ENCODE measurements around the gene SEMA6A.

Gene SEMA6A

DNA sequence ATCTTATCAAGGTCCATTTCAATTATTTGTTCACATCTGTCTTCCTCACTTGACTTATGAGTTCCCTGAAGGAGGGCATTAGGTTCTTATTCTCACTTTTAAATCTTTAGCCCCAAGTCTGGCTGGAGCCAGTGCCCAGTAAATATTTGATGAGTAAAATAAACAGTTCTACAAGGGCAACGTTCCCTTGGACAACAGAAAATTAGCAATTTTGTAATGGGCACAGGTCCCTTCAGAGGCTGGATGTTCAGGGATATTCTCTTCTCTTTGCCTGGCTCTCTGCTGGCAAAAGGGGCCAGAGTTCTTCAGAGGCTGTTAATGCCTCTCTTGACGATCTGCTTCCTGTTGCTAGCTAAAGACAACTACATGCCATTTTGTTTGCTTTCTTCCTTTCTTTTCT, 149.7 kb downstream of the SEMA6A start:
- no peak for DNase-seq

DNA sequence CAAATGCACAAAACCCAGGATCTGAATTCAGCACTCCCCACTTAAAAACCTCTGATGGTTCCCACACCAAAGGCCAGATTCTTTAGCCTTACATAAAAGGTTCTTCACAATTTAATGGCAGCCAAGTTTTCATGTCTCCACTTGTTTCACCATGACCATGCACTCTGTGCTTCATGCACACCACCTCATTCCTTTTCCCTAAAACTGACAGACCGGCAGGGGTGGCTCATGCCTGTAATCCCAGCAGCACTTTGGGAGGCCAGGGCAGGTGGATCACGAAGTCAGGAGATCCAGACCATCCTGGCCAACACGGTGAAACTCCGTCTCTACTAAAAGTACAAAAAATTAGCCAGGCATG, 150.4 kb downstream of the SEMA6A start:
- DNase-seq: no peak

DNA sequence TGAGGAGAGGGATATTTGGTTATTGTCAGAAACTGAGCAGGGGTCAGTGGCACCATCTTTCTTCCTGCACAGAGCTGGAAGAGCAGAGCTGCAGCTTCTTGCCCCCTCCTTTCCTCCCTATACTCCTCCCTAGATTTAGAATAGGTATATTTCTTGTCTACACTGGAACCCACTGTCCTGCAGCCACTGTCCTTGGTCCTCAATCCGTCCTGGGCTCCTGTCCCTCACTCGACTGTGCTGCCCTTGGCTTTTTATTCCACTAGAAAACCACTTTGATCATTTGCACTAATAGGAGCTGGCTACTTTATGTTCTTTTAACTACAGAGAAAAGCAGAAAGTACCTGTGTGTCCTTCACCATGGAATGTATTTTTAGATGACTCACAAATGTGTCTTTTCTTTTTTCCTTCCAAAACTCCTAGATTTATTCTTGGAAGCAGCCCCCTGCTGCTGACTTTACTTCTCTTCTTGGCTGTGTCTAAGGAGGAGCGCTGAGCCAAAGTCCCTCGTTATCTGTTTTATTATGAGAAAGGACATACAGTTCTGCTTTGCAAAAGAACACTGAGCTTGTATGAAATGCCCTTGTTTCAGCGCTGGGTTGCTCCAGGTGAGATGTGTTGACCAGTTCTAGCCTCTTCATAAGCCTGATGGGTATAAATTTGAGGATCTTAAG, 150.9 kb downstream of the SEMA6A start:
- DNase-seq: no peak

DNA sequence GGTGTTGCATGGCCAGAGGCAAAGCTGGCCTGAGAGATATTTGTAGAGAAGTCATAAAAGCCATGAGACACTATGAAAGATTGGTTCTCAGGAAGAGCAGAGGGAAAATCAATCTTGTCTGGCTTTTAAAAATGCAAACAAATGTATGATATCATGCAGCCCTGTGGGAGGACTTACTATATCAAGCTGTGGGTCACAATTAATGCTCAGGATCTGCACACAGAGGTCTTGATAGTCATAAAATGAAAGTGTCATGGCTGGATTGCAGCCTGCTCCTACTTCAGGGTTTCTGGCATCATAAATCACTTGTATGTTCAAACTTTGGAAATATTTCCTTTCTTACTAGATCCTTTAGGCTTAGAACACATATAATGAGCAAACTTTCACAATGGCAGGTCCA, 151.5 kb downstream of the SEMA6A start:
- DNase-seq: no peak

DNA sequence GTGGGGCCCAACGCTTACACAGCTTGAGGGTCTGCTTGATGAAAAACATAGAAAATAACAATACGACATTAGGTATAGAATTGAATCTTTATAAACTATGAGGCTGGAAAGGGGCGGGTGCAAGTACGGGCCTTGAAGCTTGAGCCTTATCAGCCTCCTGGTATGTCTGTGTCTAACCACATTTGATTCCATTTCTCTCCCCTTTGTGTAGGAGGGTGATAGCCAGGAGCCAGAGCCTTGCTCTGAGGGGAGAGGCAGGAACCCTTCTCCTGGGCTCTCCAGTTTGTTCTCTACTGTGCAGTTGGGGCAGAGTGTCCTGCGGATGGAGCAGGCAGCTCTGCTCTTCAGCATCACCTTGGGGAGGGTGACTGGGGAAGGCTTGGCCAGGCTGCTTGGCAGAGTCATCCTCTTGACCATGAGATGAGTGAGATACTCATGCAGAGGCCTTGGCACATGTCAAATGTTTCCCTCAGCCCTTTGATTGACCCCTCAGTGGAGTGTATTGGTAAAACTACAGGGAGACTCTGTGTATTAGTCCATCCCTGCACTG, 153.5 kb downstream of the SEMA6A start:
- no peak for DNase-seq

DNA sequence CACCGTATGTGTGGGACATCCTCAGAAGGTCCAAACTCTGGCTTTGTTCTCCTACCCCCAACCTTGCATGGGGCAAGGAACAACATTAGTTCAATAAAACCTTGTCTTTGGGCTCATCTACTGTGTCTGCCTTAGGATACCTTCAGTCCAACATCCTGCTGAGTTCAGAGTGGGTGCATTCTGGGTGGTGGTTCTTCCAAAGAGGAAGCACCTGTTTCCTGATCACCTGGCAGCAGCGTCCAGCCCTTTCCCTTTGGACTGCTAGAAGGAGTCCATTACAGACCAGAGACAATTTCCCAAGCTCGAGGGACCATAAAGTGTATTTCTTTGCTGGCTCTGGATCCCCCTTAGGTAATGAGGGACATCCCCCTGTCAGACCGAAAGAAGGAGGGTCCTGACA, 154.1 kb downstream of the SEMA6A start:
- no peak for DNase-seq

DNA sequence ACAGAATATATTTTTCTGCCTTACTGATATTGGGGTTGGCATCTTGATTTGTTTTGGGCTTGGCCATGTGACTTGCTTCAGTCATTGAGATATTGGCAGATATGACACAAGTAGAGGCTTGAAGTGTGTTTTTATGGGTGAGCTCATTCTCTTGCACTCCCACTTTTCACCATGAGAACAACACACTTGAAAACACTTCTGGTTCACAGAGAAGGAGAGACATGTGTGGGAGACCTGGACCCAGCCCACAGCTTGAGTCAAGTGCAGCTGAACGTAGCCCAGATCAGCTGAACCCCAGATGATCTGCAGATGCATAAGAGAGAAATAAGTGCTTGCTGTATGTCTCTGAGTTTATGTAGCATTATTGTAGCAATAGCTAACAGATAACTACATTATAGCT, 155.4 kb downstream of the SEMA6A start:
- DNase-seq: no peak

DNA sequence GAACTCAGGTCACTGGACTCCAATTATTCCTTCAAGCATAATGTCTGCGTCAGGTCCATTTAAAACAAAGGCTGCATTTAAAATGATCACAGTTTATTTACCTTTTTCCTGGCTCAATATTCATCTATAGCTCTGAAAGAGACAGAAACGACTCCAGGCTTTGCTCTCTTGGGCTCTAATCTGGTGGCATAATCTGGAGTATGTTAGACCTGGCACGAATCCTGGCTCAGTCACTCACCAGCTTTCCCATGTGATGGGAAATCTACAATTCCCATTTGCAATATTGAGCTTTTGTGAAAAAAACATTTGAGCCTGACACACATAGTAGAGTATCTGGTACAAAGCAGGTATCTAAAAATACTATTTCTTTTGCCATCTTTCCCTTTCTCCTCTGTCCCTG, 155.8 kb downstream of the SEMA6A start:
- no peak for DNase-seq

DNA sequence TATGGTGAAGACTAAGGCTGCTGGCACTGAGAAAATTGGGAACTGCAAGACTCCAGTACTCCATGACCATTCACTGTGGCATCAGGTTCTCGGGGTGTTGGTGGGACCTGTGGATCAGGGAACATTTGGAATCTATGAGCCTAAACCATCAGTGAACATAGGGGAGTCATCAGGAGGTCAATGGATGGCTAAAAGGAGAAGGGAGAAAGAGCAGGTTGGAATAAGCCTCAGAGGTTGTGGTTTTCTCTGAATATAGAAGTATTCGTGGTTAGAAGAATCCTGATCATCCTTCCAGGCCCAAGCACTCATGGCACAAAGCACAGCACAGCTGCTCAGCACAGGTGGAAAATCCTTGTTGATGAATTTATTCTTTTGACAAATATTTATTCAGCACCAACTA, 156.6 kb downstream of the SEMA6A start:
- DNase-seq: no peak

DNA sequence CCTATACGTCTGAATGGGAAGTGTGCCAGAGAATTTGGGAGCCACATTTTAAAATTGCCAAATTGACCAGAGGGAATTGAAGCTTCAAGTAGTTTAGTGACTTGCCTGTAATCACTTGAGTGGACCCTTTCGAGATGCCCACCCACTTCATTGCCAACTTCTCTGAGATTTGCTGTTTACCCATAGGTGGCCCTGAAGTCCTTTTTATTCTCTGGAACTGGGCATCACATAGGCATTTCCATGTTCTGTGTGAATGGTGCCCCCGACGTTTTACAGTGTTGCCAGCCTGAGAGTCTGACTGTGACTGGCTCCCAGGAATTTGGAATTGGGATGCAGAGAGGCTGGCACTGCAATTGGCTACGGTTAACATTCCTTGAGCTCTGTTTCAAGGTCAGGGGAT, 158.6 kb downstream of the SEMA6A start:
- DNase-seq: no peak

DNA sequence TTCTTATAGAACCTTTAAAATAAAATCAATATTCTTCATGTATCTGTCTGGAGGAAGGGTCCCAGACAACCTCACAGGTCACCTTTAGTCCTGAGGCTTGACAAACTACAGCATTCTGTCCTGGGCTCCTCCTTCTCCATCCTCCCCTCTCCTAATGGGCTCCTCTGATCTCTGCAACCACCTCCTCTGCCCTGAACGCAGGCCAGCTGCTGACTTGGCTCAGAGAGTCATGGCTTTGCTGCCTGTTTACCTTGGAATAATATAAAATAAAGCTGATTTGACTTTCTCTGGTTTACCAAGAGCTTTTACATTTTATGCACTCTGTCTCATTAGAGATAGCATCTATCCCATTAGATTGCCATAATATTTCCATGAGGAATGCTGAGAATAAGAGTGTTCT, 159.4 kb downstream of the SEMA6A start:
- no peak for DNase-seq

DNA sequence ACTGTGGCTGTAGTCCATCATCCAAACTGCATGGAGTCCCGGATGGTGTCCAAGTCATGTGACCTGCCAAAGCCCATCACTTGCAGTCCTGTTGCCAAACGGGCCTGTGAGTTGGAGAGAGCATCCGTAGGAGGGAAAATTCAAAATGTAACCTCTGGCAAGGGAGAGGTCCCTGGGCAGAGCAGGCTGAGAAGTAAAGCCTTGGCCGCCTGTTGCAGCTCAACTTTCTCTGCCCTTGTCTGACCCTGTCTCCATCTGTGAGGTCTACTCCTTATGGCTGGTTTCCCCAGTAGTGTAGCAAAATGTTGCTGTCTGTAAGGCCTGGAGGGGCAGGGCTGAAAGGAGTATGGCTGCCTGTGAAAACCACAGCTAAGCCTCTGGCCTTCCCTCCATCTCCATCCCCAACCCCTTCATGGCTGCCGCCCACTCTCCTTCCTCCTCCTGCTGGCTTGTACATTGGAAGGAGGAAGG, 163.5 kb downstream of the SEMA6A start:
- DNase-seq: no peak

DNA sequence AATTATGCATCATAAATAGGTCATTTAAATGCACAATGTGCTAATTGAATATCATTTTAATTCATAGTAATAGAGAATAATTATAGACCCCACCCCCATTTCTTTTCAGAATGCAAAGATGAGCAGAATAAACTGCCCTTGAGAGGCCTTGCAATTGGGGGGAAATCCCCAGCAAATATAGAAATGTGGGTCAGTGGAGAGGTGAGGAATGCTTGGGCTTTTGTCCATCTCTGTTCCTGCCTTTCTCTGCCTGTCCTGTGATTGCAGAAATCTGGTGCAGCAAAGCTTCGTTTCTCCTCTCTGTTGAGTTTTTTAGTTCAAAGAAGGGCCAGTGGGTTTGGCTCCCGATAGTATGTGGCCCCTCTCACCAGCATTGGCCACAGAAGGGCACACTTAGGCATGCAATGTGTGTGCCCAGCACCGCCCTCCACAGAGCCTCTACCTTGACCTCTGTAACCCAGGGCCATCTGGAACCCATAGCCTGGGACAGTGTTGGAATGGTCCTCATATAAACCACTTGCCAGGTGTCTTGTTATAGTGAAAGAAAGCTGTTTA, 164.2 kb downstream of the SEMA6A start:
- DNase-seq: no peak

DNA sequence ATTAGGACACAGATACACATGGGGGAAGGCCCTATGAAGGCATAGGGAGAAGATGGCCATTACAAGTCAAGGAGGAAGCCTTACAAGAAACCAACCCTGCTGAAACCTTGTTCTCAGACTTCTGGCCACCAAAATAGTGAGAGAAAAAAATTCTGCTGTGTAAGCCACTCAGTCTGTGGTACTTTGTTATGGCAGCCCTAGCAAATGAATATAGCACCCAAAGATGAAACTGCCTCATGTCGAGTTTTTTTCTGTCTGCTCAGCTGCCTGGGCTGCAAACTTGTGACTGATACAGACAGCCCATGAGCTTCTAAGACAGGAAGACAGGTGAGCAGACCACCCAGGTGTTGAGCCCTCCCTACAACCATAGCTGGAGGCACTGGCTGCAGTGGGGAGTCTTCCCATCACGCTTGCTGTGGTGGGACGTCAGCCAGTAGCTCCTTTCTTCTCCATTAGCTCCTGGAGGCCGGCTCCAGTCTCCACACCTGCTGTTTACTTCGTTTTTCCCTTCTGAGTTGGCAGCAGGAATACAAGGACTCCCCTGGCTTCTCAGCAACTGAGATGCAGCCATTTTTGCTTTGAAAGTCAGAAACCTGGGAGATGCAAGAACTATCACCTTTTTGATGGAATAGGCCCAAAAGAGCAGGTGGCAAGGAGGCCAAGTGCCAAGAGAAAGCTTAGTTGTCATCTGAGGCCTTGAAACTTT, 164.9 kb downstream of the SEMA6A start:
- DNase-seq: no peak

DNA sequence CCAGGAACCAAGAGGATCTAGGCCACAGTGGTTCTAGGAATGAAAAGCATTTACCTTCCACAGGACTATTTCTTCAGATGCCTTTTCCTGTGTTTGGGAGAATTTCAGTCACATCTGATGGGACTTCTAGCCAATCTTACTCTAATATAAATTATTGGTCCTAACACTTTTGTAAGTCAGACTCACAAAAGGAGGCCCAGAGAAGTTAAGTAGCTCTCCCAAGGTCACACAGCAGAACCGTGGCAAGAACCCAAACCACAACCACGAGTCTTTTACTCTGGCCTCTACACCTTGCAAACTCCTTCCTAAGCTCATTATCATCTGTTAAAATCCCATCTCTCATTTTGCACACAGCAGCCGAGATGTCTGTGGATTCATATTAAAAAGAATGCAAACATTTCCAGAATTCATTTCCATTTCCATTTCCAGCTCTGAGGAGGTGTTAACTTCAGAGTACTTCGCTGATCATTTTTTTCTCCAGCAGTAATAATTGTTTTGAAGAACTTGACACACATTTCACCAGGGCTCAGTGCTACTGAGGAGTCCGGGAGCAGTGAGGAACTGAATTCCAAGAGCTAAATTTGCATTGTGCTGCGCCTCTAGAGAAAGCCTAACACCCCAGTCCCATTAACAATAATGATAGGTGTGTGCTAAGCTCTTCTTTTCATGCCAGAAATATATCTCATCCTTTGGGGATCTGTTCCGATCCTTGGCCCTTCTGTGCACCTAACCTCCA, 168.1 kb downstream of the SEMA6A start:
- no peak for DNase-seq

DNA sequence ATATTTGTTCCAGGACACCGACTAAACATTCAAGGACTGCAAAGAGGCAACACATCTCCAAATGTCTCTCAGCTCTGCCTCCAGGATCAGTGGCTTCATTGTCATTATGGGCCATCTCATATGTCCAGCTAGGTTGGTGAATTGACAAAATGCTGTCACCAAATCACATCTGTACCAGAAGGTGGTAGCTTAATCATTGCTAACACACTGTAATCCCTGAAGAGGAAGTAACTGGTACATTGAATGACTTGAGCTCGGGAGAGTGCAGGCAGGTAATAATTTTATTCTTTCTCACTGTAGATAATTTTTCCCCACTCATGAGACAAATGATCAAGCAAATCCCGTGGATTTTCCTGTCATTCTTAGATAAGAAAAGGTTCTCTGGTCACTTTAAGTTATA, 169.8 kb downstream of the SEMA6A start:
- DNase-seq: no peak

DNA sequence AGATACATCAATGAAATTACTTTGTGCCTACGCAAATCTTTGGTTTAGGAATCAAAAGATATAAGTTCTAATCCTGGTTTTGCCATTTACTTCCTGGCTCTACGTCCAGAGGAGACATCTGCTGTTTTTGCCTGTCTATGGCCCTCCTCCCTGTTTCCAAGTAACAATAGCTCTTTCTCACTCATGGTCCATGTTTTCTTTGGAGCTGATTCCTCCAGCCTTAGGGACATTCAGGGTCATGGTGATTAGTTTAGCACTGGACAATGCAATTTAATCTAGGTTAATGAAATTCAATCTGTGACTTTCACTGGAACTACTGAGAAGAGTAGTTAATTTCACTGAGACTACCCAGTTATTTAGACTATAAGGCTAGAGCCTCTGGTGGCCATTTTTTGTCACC, 170.6 kb downstream of the SEMA6A start:
- DNase-seq: no peak

DNA sequence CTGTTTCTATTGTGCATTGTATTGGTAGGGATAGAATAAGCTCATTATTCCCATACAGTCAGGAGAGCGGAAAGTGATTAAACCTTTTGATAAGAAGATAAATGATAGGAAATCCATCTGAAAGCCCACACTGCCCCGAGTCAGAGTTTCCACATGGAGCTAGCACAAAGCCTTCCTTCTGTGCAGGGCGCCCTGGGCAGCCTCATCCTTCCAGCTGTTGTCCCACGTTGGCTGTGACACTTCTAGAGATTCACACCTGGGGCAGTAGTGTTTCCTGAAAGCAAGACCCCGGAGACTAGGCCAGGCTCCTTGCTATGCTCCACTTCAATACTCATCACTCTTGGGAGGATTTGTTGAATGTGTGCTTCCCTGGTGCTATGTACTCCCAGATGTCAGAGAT, 172.4 kb downstream of the SEMA6A start:
- no peak for DNase-seq

DNA sequence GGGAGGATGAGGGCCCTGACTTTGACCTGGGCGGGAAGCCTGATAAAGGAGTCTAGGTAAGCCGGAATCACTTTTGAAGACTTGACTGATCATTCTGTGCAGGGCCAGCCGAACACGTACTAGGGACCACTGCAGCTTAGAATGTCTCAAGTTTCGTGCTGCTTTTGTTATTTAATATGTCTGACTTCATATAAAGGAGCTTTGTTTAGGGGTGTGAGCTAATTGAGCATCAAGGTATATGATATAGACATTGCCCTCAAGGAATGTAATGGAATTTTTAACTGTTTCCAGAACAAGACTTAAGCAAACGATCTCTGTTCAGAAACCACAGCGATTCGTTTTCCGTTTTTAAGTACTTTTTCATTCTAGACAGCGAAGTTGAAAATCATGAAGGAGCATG, 173.0 kb downstream of the SEMA6A start:
- no peak for DNase-seq

DNA sequence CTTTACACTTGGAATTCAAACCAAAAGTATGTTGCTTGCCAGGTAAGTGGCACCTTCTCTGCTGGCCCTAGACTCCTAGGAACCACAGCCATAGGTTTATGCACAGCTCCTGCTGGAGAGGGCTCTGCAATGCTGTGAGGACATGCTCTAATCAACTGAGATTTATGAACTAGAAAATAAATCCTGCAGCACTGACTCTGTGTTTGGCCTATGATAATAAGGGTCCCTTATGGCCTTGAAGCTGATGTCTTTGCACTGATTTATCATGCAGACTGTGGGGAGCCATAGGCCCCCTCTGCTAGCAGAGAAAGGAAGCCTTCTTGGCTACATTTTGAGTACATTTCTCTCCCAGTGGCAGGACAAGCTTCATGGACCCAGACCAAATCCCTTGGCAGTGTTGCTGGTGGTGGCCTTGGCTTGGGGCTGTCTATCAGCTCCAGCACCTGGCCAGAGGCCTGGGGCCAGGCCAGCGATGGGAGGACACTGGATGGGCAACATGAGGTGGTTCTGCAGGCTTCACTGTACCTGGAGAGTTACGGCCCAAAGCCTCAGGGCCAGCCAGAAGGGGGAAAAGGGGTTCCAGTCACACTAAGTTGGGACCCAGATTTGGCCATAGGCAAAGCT, 178.0 kb downstream of the SEMA6A start:
- no peak for DNase-seq

DNA sequence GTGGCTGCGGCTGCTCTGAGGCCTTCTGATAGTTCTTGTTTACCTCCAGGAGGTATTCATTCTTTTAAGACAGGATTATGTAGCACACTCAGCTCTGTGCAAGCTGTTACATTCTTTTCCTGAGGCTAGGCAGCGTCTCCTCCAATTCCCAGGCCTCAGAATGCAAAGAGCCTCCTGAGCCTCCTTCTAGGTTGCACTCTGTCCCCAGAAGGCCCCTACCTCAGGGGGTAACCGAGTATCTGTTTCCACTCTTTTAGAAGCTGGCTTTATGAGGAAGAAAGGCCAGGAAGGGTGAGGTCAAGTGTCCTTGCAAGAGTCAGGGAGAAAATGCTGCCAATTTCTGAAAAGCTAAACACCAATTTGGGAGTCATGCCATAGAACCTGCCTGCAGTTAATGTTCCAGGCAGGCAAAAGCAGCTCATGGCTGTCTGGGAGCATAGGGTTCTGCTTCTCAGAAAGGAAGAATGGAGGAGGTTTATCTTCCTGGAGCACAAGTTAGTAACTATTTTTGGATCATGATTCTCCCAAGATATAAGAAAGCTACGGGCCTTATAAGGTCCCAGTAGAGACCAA, 178.9 kb downstream of the SEMA6A start:
- DNase-seq: no peak

DNA sequence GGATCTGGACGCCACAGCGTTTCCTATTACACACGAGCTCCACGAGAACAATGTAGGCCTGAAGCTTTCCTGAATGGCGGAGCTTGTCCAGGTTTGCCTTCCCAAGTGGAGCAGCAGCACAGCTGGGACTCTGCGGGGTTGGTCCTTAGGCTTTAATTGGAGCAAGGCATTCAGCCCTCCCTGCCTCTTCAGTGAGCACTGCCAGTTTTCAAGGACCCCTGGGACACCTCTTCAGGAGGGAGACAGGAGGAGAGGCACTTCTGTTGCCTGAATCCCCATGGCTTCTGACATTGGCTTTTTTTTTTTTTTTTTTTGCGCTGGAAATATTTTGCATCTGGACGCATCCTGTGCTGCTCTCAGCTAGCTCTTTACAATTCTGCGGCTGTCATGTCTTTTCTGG, 179.4 kb downstream of the SEMA6A start:
- DNase-seq: no peak

Measured in activated gamma-delta T cell (primary cell).